Ascending aorta (tissue), 2 donors: ENCODE measurements around the gene IGIP. TPM values are rescaled to one million over a fixed set of nuclear protein-coding genes. Genes with fewer than 3 reads are reported as not detected.

Experiments used
- DNase-seq, 2 donors: peaks; one replicate each; pipeline ENCODE4 v3.0.0-alpha.2; 2019; ENCODE audit warnings: low spot score in 2 of 2
- H3K27ac ChIP-seq, 2 donors: fragments of 200-600 bp; sonication (generic); one replicate each; pipeline ENCODE4 v1.5.1; 2016 to 2017; ENCODE audit warnings: mild to moderate bottlenecking in 1 of 2
- H3K27me3 ChIP-seq: fragments of 200-600 bp; sonication (generic); one replicate; pipeline ENCODE4 v1.5.1; 2017
- H3K36me3 ChIP-seq, 2 donors: fragments of 200-600 bp; sonication (generic); one replicate each; pipeline ENCODE4 v1.5.1; 2016
- H3K4me1 ChIP-seq, 2 donors: fragments of 200-600 bp; sonication (generic); one replicate each; pipeline ENCODE4 v1.5.1; 2016 to 2017; ENCODE audit warnings: mild to moderate bottlenecking in 1 of 2
- H3K4me3 ChIP-seq, 2 donors: fragments of 200-600 bp; sonication (generic); one replicate each; pipeline ENCODE4 v1.5.1; 2016 to 2017; ENCODE audit warnings: mild to moderate bottlenecking in 1 of 2
- H3K9me3 ChIP-seq, 2 donors: fragments of 200-600 bp; sonication (generic); one replicate each; pipeline ENCODE4 v1.5.1; 2016
- CTCF ChIP-seq, 3 experiments: fragments of 200-600 bp in 2 of 3; fragments of 450-650 bp in 1 of 3; sonication (generic) in 2 of 3; IDR thresholded peaks; one replicate each; pipeline ENCODE4 v1.5.1; 2016 to 2019; ENCODE audit warnings: antibody characterized with exemption in 3 of 3, mild to moderate bottlenecking in 1 of 3, moderate library complexity in 1 of 3
- intact Hi-C: fragments of 100-400 bp; cut with DNase I; formaldehyde crosslinking; loops from one replicate; pipeline ENCODE4 v1.15.1; 2023
- total RNA-seq: library from RNA; depleted of rRNA; stranded (reverse); fragments of >200 nt; gene quantifications from one replicate; pipeline ENCODE4 v1.1.0, GENCODE V29; 2016

Gene IGIP
- total RNA-seq, 1 donor from 2014 or later: 5.6 TPM

- Histone ChIP-seq H3K4me3 (peak overlapping the region; percentile 93), H3K4me1 (peaks cover 4 to 28% of the 10 kb centered on the region in 2 donors), H3K36me3 (no peaks in the 10 kb centered on the region), H3K27ac (peak overlapping the region; percentile 96 to 98), H3K9me3 (no peaks in the 10 kb centered on the region), H3K27me3 (no peaks in the 10 kb centered on the region)
- intact Hi-C loops: loop anchor here (5.0 kb wide), 3 partner anchors 66 to 381 kb away; partner anchors contain the start of gene SRA1
- no peak for TF ChIP-seq CTCF (IDR thresholded peaks at IDR 0.05)
- no peak for DNase-seq
Observed at GRCh38 chr5:140176031-140176387, 50.3 kb downstream of the IGIP start.

DNA sequence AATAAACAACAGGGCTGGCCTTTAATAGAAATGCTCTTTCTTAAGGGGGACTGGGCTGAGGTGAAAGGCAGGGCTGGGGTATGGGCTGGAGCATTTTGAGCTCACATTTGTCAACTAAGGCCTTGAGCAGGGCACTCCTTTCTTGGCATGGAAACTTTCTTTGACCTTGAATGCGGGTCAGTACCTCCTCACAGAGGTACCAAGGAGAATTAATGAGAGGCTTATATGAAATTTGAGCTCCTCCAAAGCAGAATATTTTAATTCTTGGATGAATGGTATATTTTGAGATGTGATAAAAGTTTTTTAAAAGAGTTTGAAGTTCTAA, 52.3 kb downstream of the IGIP start:
- no peaks in the 10 kb centered on the region for H3K36me3 ChIP-seq
- H3K27ac ChIP-seq: peak overlapping the region; percentile 72 to 76
- H3K4me3 ChIP-seq: peak overlapping the region in 1 of 2 donors; percentile 26
- no peak for DNase-seq
- intact Hi-C loops: loop anchor here (5.0 kb wide), 3 partner anchors 64 to 379 kb away; partner anchors contain the start of gene SRA1
- no peaks in the 10 kb centered on the region for H3K9me3 ChIP-seq
- no peaks in the 10 kb centered on the region for H3K27me3 ChIP-seq
- peaks cover 4 to 38% of the 10 kb centered on the region in 2 donors for H3K4me1 ChIP-seq
- no peak for TF ChIP-seq CTCF (IDR thresholded peaks at IDR 0.05)

DNA sequence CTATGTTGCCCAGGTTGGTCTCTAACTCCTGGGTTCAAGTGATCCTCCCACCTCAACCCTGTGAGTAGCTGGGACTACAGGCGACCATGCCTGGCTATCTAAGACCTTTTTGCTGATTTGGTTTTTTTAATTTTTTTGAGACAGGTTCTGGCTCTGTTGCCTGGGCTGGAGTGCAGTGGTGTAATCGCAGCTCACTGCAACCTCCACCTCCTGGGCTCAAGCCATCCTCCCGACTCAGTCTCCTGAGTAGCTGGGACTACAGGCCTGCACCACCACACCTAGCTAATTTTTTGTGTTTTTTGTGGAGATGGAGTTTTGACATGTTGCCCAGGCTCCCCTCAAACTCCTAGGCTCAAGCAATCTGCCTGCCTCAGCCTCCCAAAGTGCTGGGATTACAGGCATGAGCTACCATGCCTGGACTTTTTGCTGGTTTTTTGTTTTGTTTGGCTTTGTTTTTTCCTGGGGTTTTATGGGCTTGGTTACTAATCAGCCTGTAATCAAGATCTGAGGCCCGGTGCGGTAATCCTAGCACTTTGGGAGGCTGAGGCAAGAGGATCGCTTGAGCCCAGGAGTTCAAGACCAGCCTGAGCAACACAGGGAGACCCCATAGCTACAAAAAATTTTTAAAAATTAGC, 52.9 kb downstream of the IGIP start:
- no peak for DNase-seq
- intact Hi-C loops: loop anchor here (5.0 kb wide), 3 partner anchors 64 to 379 kb away; partner anchors contain the start of gene SRA1
- Histone ChIP-seq H3K27ac (peak overlapping the region; percentile 38 to 76), H3K4me1 (peaks cover 4 to 44% of the 10 kb centered on the region in 2 donors), H3K27me3 (no peaks in the 10 kb centered on the region), H3K9me3 (no peaks in the 10 kb centered on the region), H3K4me3 (no peak overlapping the region), H3K36me3 (no peaks in the 10 kb centered on the region)
- no peak for TF ChIP-seq CTCF (IDR thresholded peaks at IDR 0.05)

Other genes with a start within 250 kb of the IGIP start
- gene NRG2, start 82.6 kb upstream of the IGIP start, total RNA-seq: 12.8 TPM
- 11.5 TPM for gene PURA, start 11.8 kb upstream of the IGIP start, total RNA-seq
- gene CYSTM1, start 49.3 kb downstream of the IGIP start, total RNA-seq: 66.3 TPM
- 135 TPM for gene PFDN1, start 177.2 kb downstream of the IGIP start, total RNA-seq
- gene HBEGF, start 220.7 kb downstream of the IGIP start, total RNA-seq: 3.0 TPM
- not detected for gene SLC4A9, start 234.3 kb downstream of the IGIP start, total RNA-seq